ENCODE results near the gene C19orf73.
"Not testable (repeated sequence)": the region's sequence is repeated elsewhere in the genome, so short reads cannot be mapped to it uniquely, and the experiment has no call there.

Gene C19orf73

GRCh38 chr19:49153167-49153809 lies 34.3 kb upstream of the C19orf73 start:
- DNase-seq (ENCODE audit: low spot score in 2 of 2) (no peak), ATAC-seq (replicated peaks; ENCODE audit: extremely low read depth, poor library complexity, severe bottlenecking) (no peak)
- H3K27me3 Mint-ChIP-seq, result peaks cover 92% of the 10 kb centered on the region
- no peak overlapping the region for H3K27ac Mint-ChIP-seq (ENCODE audit: low read depth)
- H3K4me3 Mint-ChIP-seq, result peak overlapping the region; percentile 17
- peaks cover 4% of the 10 kb centered on the region for H3K36me3 Mint-ChIP-seq (ENCODE audit: insufficient read depth)
- peaks cover 33% of the 10 kb centered on the region for H3K4me1 Mint-ChIP-seq
- H3K9me3 Mint-ChIP-seq, result peaks cover 8% of the 10 kb centered on the region

- H3K36me3 Mint-ChIP-seq (ENCODE audit: insufficient read depth), result peaks cover 4% of the 10 kb centered on the region
- H3K27me3 Mint-ChIP-seq, result peaks cover 92% of the 10 kb centered on the region
- peaks cover 30% of the 10 kb centered on the region for H3K4me1 Mint-ChIP-seq
- ATAC-seq (replicated peaks; ENCODE audit: extremely low read depth, poor library complexity, severe bottlenecking), result no peak
- peak overlapping the region; percentile 54 for H3K4me3 Mint-ChIP-seq
- H3K27ac Mint-ChIP-seq (ENCODE audit: low read depth), result no peak overlapping the region
- H3K9me3 Mint-ChIP-seq, result peaks cover 8% of the 10 kb centered on the region
- no peak for DNase-seq (ENCODE audit: low spot score in 2 of 2)
Measured at GRCh38 chr19:49152119-49152550, 33.2 kb upstream of the C19orf73 start.

GRCh38 chr19:49151267-49152118 lies 32.5 kb upstream of the C19orf73 start:
- H3K9me3 Mint-ChIP-seq, result peaks cover 8% of the 10 kb centered on the region
- no peak overlapping the region for H3K27ac Mint-ChIP-seq (ENCODE audit: low read depth)
- DNase-seq (ENCODE audit: low spot score in 2 of 2) (no peak), ATAC-seq (replicated peaks; ENCODE audit: extremely low read depth, poor library complexity, severe bottlenecking) (no peak)
- peaks cover 31% of the 10 kb centered on the region for H3K4me1 Mint-ChIP-seq
- H3K27me3 Mint-ChIP-seq, result peaks cover 95% of the 10 kb centered on the region
- peaks cover 4% of the 10 kb centered on the region for H3K36me3 Mint-ChIP-seq (ENCODE audit: insufficient read depth)
- H3K4me3 Mint-ChIP-seq, result peak overlapping the region; percentile 54

- DNase-seq (ENCODE audit: low spot score in 2 of 2) (no peak), ATAC-seq (replicated peaks; ENCODE audit: extremely low read depth, poor library complexity, severe bottlenecking) (no peak)
- Mint-ChIP-seq H3K9me3 (peaks cover 8% of the 10 kb centered on the region), H3K36me3 (ENCODE audit: insufficient read depth) (peaks cover 7% of the 10 kb centered on the region), H3K4me1 (peaks cover 37% of the 10 kb centered on the region), H3K27me3 (peaks cover 95% of the 10 kb centered on the region), H3K4me3 (no peak overlapping the region), H3K27ac (ENCODE audit: low read depth) (no peak overlapping the region)
Measured at GRCh38 chr19:49150944-49151243, 32.0 kb upstream of the C19orf73 start.

- Mint-ChIP-seq H3K36me3 (ENCODE audit: insufficient read depth) (peaks cover 7% of the 10 kb centered on the region), H3K4me1 (peaks cover 42% of the 10 kb centered on the region), H3K27ac (ENCODE audit: low read depth) (no peak overlapping the region), H3K27me3 (peaks cover 95% of the 10 kb centered on the region), H3K4me3 (peak overlapping the region; percentile 78), H3K9me3 (peaks cover 8% of the 10 kb centered on the region)
- ATAC-seq (replicated peaks; ENCODE audit: extremely low read depth, poor library complexity, severe bottlenecking) (no peak), DNase-seq (ENCODE audit: low spot score in 2 of 2) (no peak)
Measured at GRCh38 chr19:49150106-49150943, 31.4 kb upstream of the C19orf73 start.

DNA sequence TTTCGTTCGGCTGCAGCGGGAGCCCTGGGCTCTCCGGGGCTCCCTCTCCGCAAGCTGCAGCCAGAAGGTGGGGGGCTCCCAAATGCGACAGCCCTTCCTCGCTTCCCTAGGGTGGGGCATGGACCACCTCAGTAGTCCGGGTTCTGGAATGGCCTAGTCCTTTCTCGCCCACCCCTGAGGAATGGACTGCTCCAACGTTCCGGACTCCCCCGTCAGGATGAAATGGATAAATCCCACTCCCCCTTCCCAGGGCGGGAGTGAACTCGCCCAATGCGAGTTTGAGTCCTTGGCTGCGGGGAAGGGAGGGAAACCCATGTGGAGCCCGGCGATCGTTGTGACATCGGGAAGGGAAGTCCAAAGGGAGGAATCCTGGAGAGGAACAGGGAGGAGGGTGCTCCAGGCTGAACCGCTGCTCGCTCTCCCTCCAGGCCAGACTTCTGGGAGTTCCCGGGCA lies 30.7 kb upstream of the C19orf73 start:
- H3K9me3 Mint-ChIP-seq, result peaks cover 5% of the 10 kb centered on the region
- peak overlapping the region; percentile 78 for H3K4me3 Mint-ChIP-seq
- ATAC-seq (replicated peaks; ENCODE audit: extremely low read depth, poor library complexity, severe bottlenecking) (no peak), DNase-seq (ENCODE audit: low spot score in 2 of 2) (no peak)
- peaks cover 94% of the 10 kb centered on the region for H3K27me3 Mint-ChIP-seq
- H3K4me1 Mint-ChIP-seq, result peaks cover 42% of the 10 kb centered on the region
- H3K36me3 Mint-ChIP-seq (ENCODE audit: insufficient read depth), result peaks cover 7% of the 10 kb centered on the region
- H3K27ac Mint-ChIP-seq (ENCODE audit: low read depth), result no peak overlapping the region

DNA sequence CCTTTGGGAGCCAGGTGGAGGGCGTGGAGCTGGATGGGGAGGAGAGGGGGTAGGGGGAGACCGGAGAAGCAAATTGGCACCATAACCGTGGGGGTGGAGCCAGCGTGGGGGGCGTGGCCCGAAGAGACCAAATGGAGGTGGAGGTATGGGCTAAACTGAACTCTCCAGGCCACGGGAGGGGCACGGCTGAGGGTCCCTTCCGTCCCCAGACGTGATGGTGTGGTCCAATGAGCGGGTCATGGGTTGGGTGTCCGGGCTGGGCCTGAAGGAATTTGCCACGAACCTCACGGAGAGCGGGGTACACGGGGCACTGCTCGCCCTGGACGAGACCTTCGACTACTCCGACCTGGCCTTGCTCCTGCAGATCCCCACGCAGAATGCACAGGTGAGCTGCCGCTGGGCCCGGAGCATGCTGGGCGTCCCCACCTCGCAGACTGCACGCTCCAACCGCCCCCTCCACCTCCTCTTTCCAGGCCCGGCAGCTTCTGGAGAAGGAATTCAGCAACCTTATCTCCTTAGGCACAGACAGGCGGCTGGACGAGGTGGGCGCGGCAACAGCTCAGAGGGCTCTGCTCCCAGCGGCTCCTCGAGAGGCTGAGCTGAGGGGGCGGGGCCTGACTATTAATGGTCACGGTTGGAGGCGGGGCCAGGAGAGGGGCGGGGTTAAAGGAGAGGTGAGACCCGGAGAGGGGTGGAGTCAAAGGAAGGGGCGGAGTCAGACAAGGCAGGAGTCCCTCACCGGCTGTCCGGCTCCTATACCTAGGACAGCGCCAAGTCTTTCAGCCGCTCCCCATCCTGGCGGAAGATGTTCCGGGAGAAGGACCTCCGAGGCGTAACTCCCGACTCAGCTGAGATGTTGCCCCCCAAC lies 30.1 kb upstream of the C19orf73 start:
- Mint-ChIP-seq H3K27me3 (peaks cover 87% of the 10 kb centered on the region), H3K9me3 (no peaks in the 10 kb centered on the region), H3K4me3 (peak overlapping the region; percentile 78), H3K4me1 (peaks cover 42% of the 10 kb centered on the region), H3K27ac (ENCODE audit: low read depth) (no peak overlapping the region), H3K36me3 (ENCODE audit: insufficient read depth) (peaks cover 7% of the 10 kb centered on the region)
- peak; percentile 11 for ATAC-seq (replicated peaks; ENCODE audit: extremely low read depth, poor library complexity, severe bottlenecking)
- DNase-seq (ENCODE audit: low spot score in 2 of 2), result peak; percentile 63 to 66

DNA sequence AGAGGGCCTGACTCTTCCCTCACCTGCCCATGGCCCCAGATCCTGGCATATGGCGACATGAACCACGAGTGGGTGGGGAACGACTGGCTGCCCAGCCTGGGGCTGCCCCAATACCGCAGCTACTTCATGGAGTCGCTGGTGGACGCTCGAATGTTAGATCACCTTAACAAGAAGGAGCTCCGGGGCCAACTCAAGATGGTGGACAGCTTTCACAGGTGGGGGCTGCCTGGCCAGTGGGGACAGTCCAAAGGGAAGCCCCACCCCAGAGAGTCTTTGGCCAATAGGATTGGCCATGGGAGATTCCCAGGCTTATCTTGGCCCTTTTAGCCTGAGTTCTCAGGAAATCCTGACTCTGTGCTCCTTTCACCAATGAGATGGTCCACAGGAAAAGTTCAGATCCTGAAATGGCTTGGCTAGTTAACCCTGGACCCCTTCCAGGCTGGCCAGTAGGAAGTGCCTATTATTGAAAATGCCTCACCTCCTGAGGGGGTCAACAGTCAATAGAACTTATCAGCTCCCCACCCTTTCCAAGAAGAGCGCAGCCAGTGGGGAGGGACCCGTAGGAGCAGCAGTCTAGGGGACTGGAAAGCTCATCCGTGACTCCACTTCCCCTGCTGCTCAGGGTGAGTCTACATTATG lies 29.2 kb upstream of the C19orf73 start:
- Mint-ChIP-seq H3K4me1 (peaks cover 43% of the 10 kb centered on the region), H3K9me3 (no peaks in the 10 kb centered on the region), H3K27me3 (peaks cover 83% of the 10 kb centered on the region), H3K27ac (ENCODE audit: low read depth) (no peak overlapping the region), H3K4me3 (peak overlapping the region; percentile 78), H3K36me3 (ENCODE audit: insufficient read depth) (peaks cover 7% of the 10 kb centered on the region)
- no peak for DNase-seq (ENCODE audit: low spot score in 2 of 2)
- ATAC-seq (replicated peaks; ENCODE audit: extremely low read depth, poor library complexity, severe bottlenecking), result no peak

DNA sequence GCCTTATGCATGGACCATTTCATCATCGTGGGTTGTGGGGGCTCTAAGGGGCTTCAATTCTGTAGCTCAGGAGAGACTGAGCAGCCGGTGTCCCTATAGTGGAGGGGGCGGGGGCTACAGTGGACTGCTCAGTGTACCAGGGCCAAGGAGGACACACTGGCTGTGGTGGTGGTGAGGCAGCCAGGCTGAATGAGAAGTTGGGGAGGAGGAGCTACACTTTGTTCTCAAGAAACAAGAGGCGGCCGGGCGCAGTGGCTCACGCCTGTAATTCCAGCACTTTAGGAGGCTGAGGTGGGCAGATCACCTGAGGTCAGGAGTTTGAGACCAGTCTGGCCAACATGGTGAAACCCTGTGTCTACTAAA lies 27.4 kb upstream of the C19orf73 start:
- DNase-seq (ENCODE audit: low spot score in 2 of 2); H3K4me3 Mint-ChIP-seq; H3K27ac Mint-ChIP-seq (ENCODE audit: low read depth); ATAC-seq (replicated peaks; ENCODE audit: extremely low read depth, poor library complexity, severe bottlenecking); H3K9me3 Mint-ChIP-seq; H3K36me3 Mint-ChIP-seq (ENCODE audit: insufficient read depth): not testable (repeated sequence)
- peaks cover 79% of the 10 kb centered on the region for H3K27me3 Mint-ChIP-seq
- peaks cover 50% of the 10 kb centered on the region for H3K4me1 Mint-ChIP-seq

DNA sequence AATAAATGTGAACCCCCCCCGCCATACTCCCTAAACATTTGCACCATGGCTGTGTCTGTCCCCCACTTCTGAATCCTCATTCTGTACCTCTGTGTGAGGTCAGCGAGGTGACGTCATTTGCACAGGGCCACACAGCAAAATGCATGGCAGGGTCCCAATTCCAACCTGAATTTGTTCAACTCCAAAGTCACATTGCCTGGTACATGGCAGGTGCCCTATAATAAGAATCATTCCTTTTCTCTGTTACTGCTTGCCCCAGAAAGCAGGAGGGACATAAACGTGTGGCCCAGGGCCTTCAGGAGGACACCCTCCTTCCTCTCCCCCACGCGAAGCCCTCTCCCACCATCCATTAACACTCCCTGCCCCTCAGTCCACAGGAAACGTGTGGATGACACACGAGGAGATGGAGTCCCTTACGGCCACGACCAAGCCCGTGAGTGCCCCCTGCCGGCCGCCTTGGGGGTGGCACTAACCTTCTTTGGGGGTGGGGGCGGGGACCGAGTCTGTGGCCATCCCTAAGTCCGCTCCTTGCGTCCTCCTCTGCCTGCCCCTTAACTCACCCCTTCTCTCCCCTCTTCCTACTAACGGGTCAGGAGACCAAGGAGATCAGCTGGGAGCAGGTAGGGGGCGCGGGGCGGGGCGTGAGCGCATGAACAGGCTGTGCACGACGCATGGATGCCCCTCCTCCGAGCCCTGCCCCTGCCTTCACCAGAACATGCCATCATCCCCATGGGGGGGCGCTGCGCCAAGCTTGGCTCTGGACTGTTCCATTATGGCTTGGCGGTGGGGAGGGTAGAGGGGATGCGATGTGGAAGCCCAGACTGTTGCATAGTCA lies 26.8 kb upstream of the C19orf73 start:
- Mint-ChIP-seq H3K4me3 (no peak overlapping the region), H3K27me3 (peaks cover 77% of the 10 kb centered on the region), H3K36me3 (ENCODE audit: insufficient read depth) (peaks cover 7% of the 10 kb centered on the region), H3K9me3 (no peaks in the 10 kb centered on the region), H3K27ac (ENCODE audit: low read depth) (no peak overlapping the region), H3K4me1 (peaks cover 50% of the 10 kb centered on the region)
- ATAC-seq (replicated peaks; ENCODE audit: extremely low read depth, poor library complexity, severe bottlenecking) (peak; percentile 60), DNase-seq (ENCODE audit: low spot score in 2 of 2) (peak; percentile 57 to 61)

DNA sequence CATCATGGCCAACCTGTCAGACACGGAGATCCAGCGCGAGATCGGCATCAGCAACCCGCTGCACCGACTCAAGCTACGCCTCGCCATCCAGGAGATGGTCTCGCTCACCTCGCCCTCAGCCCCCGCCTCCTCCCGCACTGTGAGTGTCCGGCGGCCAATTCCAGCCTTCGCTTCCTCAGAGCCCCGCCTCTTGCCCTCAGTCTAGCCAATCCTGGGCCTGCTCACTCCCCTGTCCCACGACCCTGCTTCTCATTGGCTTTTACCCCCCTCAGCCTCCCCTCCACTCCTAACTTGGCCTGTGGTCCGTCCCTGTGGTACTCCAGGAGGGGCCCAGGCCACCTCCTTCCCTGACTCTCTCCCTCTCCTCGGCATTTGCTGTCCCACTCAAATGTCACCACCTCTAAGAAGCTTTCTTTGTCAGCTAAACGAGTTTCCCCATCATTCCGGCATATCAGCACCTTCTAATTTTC lies 24.0 kb upstream of the C19orf73 start:
- DNase-seq (ENCODE audit: low spot score in 2 of 2) (no peak), ATAC-seq (replicated peaks; ENCODE audit: extremely low read depth, poor library complexity, severe bottlenecking) (peak; percentile 44)
- H3K27ac Mint-ChIP-seq (ENCODE audit: low read depth), result no peak overlapping the region
- H3K4me1 Mint-ChIP-seq, result peaks cover 25% of the 10 kb centered on the region
- H3K4me3 Mint-ChIP-seq, result peak overlapping the region; percentile 61
- H3K36me3 Mint-ChIP-seq (ENCODE audit: insufficient read depth), result peaks cover 5% of the 10 kb centered on the region
- H3K9me3 Mint-ChIP-seq, result no peaks in the 10 kb centered on the region
- H3K27me3 Mint-ChIP-seq, result peaks cover 48% of the 10 kb centered on the region
